GM18867 (cell line): ENCODE results near the gene MDM1.

ENCODE experiments used
- ATAC-seq: cut with Tn5 transposase; IDR thresholded peaks from one replicate; pipeline ENCODE4 v1.9.1; 2021; ENCODE audit warnings: mild to moderate bottlenecking, moderate library complexity; ENCODE audit not compliant: unreplicated experiment

MDM1 gene

DNA sequence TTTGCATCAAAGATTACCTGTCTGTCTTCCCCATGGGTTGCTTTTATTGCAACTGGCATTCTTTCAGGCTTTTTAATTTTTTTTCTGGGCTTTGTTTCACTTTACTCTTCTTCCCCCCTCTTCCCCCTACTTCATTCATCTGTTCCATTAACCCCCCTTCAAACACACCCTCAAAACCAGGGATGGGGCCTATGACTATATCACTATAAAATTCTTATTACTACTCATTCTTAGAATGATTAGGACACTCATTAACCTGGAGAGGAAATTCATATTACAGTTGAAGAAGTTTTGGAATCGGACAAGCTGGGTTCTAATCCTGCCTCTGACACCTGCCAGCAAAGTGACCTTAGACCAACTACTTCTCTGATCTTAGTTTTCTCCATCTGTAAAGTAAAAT, 24.8 kb upstream of the MDM1 start:
- ATAC-seq: no peak

DNA sequence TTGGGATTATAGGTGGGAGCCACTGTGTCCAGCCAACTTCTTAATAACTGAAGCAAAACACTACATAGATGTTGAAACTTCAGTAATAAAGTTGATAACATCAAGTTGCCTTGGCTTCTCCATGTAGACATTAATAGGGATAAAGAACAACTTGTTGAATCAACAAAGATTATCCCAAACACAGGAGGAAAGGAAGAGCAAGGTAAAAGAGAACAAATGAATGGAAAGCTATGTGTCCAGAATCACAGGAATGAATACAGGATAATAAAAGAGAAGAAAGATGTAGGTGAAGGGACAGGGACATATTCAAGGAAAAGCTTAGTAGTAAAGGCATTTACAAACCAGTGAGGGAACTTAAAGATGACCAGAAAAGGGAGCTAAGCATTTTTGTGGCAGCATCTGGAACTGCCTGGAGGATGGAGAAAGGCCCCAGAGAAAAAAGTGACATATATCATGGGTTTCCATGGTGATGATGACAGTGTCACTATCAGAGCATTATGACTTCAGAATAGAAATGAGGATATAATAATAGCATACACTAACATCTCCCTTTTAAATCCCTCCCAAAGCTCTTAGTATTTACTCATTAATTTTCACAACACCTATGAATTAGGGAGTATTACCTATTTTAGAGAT, 24.0 kb upstream of the MDM1 start:
- ATAC-seq: no peak

DNA sequence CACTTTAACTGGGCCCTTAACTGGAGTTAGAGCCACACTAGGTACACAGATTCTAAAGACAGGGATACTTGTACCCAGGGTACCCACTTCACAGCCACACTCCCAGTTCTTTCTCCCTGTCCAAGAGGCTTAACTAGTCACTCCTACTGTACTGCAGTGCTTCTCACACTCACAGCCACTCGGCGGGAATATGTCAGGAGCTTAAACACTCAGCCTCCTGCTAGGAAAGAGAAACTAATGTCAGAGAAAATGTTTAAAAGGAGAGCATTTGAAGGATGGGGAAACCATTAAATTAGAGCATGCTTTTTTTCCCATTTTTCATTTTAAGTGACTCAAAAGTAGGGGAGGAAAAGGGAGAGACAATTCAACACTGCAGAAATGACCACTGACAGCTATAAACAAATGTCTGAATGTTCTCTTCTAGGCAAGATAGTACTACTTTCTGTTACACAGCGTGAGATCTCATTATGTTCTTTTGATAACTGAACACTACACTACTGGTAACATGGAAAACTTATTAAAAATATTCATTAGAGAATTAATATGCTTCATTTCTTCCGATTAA, 22.9 kb upstream of the MDM1 start:
- no peak for ATAC-seq

DNA sequence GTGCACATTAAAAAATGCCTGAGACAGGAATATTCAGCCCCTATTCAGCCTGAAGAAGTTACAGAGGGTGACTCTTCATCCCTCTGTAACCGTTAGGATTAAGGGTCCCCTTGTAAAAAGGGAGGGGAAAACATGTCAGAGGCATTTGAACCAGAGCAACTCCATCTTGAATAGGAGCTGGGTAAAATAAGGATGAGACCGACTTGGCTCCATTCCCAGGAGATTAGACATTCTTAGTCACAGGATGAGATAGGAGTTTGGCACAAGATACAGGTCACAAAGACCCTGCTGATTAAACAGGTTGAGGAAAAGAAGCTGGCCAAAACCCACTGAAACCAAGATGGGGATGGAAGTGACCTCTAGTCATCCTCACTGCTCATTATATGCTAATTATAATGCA, 19.9 kb upstream of the MDM1 start:
- ATAC-seq: no peak

DNA sequence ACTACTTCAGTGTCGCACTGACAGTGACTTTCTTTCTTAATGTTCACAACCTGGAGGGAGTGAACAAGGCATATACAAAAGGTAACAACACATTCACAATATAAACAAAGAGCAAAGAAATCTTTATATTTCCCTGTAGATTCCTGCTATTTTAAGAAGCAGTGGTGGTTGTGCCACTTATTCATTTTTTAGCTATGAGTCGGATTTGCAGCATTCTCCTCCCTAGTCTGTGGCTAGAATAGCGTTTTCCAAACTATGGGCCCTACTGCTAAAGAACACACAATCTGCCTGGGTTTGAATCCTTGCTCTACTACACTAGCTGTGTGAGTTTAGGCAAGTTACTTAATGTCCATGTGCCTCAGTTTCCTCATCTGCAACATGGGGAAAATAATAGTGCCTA, 18.6 kb upstream of the MDM1 start:
- no peak for ATAC-seq

DNA sequence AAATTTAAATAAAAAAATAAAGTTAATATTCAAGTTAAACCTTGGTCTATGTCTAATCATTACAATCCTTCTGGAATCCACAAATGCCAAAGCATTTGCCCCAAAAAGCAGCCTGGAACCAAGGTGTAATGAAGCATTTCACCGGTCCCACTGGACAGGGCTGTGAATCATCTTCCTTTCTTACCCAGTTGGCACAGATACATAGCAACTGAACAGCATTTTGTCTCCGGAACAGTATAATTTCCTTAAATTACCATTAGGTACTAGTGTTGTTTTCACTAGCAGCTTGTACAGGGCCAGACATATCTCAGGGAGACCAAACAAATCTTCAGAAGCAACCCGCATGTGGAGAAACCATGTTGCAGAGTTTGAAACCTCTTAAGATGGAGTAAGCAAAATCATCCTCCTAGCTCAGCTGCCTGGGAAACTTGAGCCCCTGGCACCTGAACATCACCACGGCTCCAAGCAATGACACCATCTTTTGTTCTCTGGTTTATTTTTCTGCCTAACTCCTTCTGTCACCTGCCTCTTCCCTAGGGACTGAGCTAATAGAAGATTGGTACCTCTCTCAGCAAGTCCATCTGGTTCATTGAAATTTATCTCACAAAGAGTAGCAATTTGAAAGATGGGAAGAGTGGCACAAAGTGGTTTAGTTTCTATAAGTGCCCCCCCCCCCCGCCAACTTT, 17.9 kb upstream of the MDM1 start:
- no peak for ATAC-seq

DNA sequence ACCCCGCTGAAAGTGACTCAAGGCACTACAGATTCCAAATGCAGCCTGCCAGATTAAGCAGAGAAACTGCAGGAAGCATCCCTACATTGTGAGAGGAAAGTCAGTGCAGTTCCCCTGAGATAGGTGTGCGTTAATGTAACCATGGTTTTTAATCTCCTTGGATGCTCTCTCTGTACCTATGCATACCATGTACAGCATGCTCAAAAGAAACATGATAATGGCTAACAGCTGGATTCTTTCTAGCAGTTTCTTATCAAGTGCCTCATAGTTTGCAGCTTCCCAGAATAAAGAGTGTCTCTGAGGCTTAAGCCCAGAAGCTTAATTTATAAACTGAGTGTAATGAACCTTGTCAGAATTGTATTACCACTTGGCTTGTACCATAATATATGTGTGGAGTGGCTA, 17.1 kb upstream of the MDM1 start:
- no peak for ATAC-seq

DNA sequence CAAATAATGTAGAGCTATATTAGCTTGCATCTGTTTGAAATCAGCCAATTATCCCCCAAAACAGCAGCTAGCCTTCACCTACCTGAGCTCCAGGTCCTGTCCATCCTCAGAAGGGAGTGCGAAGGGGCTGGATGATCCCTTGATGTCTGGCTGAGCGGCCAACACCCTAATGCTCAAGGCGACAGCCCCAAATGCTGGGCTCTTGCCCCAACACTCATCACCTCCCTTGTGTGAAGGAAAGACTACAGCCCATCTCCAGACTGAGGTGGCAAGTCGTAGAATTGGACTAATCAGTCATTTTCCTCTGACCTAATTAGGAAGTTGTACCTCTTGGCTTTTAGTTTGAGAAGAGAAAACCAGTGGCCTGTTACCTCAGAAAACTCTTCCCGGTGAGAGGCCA, 16.3 kb upstream of the MDM1 start:
- no peak for ATAC-seq

DNA sequence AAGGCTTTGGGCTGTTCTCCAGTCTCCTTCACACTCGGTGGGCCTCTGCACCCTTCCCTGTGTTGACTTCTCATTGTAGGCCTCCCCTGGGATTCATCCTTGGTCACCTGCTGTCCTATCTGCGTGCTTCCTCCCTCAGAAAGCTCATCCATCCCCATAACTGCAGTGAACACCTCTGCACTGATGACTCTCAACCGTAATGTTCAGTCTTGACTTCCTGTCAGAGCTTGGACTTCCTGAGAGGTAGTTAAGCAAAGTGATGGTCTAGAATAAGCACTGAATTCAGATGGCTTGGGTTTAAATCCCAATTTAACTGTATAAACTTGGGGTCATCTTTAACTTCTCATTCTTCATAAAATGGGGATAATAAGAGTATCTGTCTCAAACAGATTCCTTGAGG, 13.6 kb upstream of the MDM1 start:
- no peak for ATAC-seq

DNA sequence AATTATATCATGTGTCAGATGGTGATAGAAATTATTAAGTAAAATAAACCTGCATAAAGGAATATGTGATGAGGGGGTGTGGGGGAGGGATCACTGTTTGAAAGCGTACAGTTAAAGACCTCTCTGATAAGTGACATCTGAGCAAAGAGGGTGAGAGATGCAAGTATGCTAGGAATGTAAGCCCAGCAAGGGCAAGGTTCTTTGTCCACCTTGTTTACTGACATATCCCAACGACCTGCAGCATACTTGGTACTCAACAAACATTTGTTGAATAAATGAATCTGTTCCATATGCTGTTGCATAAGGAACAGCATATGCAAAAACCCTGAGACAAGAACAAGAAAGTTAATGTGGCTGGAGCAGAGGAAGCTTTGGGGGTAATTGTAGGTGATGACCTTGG, 12.0 kb upstream of the MDM1 start:
- no peak for ATAC-seq

DNA sequence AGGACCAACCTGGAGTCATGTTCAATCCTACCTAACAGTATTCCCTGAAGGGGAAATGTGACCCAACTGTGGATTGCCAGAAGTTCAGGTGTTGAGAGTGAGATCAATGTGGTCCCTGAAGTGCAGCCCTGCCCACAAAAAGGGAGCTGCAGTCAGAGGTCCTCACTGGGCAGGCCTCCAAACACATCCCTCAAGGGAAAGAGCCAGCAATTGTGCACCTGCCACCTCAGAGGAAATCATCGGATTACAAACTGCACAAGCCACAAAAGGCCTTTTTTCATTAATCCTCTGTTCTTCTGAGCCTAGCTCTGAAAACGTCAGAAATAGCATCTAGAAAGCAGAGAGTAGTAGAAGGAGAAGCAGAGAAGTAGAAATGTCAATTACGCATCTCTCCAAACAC, 10.8 kb upstream of the MDM1 start:
- no peak for ATAC-seq

DNA sequence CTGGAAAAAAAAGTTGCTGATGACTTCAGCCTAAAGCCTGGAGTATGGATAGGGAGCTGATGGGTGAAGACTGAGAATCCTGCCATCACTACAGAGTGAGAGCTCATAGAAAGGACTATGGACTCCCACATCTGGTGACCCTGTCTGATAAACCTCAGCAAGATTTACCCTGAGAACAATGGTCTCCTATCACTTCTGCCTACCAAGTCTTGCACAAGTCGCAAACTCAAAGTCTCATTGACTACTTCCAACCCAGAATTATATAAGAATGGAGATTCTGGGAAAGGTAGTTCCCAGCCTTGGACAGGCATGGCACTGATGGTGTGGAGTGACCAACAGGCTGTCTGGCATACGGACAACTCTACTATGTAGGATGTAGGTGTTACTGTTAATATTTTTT, 9.7 kb upstream of the MDM1 start:
- no peak for ATAC-seq

DNA sequence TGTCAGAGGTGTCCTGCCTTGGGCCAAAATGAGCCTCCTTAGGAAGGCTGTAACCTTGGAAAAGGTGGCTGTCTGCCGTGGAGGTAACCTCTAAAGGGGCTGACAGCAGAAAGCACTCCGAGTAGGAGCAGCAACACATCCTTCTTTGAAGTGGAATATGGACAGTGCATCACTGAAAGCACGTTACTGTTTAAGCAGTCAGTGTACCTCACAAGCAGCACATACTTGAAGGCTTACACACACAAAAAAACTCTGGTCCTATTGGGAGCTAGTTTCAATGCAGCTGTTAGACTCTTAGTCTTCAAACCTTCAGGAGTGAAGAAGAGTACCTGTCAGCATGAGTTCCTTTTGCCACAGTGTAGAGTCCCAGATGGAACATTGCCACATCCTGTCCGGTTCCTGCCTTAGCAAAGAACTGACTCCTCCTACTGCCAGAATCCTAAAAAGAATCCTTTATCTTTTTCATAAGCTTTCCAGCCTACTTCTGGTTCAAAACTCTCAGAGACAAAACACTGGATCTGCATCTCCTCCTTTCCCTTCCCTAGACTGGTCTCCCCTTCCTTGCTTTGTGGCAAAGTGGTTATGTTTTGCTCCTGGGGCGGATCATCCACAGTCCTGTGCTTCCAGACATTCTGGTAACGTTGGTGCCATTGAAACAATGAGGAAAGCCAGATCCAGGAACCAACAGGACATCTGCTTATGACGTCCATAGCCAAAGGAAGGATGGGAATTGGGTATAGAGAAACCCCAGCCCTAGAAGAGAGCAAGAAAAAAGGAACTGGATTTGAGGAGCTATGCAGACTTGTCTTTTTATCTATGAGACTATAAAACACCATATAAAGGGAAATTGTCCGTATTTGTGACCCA, 8.5 kb upstream of the MDM1 start:
- no peak for ATAC-seq

DNA sequence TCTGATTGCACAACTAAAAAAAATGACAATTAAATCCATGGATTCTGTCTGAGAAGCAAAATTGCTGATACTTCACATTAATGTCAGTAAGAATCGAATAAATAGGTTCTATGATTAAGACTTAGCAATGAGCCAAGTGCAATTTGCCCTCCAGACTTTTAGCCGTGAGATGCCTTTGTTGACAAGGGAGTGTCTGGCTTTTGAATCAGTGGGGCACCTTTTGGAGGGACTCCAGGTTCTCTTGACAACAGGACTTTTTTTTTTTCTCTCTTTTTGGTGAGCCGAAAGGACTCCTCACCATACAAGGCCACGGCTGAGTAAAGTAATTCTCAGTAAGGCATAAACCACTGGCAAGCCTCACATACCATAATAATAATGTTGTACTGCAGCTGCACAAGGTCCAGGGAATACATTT, 4.7 kb upstream of the MDM1 start:
- no peak for ATAC-seq

DNA sequence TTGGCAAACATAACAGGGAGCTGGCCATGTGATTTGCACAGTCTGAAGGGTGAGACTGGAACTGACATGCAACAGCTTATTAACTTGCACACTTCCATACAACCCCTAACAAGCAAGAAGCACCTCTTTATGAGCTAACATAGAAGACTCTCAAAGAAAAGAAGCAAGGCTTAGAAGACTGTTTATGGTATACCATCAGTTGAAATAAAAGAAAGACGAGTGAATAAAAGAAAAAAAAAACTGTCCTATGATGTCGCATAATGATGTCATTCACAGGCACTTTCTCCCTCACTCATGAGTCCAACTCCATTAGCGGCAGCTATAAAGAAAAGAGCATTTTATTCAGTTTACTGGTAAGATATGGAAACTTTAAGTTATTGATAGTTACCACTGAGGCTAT, 3.3 kb upstream of the MDM1 start:
- no peak for ATAC-seq

DNA sequence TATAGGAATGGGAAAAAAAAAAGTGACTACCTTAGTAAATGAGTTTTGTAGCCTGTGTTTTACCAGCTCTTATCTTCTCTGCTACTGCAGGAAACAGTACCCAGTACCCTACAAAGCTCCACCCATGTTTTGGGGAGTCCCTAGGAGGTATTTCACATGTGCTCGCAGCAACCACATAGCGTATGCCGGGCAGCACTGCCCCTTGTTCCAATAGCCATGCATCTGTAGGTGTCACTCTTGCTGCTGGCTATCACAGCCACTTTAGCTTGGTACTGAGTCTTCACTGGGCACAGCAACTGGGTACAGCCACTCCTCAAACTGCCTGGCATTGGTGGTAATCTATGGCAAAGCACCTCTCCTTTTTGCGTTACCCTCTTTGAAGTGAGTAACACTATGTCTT, 2.0 kb upstream of the MDM1 start:
- ATAC-seq: no peak

DNA sequence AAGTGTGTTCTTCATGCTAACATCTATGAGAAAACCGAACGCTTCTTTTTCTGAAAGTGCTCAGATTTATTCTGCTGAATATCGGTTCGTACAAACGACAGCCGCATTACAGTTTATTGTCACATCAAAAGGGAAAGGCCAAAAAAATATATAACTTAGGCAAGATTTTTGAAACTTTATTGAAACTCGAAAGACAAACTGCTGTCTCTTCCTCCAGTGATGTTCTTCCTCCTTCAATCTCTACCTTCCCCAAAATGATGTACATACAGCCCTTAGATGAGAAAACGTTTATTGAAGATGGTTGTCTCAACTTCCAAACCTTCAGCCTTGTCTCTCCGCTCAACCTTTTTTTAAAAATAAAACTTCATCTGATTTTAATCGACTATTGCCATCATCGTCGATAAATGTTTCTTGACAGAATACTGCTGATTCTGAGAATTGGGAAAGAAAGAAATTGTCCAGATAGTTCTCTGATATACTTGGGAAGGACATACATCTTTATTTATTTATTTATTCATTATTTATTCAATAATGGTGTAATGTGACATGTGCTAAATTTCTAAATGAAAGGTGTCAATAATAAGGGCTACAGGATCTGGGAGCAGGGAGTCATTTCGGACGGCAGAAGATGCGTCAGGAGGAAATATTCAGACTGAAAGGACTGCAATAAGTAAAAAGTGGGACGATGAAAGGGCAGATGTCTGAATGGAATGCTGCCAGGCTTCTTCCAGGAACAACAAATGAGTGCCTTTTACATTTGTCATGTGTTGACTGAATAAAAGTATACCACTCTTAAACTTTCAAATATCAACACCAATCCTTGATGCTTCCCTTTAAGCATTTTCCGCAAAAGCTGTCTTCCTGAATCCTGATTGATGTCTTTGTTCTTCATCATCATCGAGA, 817 bp upstream of the MDM1 start:
- no peak for ATAC-seq

DNA sequence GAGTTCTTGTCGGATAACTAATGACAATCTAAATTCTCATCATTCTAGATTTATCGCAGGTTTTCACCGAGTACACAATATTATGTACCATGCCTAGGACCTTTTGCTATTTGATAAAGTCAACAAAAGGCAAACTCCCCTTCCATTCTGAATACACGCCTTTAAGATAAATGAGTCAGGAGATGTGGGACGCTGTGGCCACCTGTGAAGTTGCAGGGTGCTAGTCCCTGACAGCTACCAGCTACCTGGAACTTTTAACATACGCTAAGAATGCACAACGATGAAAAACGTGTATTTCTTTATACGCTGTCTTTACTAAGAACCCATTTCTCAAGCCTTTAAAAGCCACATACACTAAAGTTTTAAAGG, 678 bp downstream of the MDM1 start:
- ATAC-seq: no peak

DNA sequence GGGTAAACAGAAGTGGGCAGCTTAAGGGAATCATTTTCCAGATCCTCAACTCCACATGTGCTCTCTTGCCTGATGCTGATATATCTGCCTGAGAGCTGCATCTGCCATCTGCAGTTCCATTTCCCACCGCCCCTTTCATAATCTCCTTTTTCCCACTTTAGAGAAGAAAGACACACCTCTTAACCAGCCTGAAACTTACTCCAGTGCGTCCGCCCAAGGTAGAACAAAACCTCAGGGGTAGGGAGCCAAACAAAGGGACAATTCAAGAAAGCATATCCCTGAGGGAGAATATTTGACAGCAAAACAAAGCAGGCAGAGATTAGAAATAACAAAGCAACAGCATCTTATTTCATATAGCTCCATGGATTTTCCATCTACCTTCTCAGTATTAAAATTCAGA, 4.3 kb downstream of the MDM1 start:
- ATAC-seq: no peak

DNA sequence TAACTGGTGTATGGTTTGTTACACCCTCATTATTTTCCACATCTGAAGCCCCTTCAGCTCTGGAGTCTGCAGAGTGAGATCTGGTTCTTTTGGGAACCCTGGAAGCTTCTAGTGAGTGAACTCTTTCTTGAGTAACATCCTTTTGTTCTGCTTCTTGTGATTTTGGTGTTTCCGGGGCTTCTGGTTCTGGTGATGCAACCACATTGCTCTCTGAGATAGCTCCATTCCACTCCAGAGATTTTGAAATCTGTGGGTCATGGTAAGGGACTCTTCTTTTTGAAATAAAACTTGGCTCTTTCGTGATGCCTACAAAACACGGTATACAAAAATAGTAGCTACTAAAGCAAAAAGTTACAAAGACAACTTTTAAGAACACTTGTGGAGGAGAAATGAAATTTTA, 5.4 kb downstream of the MDM1 start:
- no peak for ATAC-seq

DNA sequence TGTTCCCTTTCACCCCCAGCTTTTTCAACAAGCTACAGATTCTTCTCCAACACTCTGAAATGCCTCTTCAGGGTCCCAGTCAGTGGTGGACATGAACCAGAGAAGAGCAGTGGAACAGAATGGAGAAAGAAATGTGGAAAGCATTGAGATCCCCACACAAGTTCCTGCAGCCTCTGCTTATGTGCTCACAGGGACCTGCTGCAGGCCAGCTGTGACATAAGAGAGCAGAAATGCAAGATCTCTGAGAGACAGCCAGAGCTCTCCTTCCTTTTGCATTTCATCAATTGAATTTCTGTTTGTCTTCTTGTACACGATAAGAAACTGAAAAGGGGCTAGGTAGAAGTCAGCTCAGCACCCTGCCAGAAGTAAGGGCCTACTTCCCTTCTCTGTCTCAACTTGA, 6.2 kb downstream of the MDM1 start:
- no peak for ATAC-seq
